Glomerular endothelial cell (primary cell): Measurements from ENCODE around the gene GRIK3. TPM values are rescaled to one million over a fixed set of nuclear protein-coding genes. Genes with fewer than 3 reads are reported as not detected.

Source experiments
- DNase-seq: peaks from one replicate; pipeline ENCODE4 v3.0.0-alpha.2; 2011; ENCODE audit warnings: low read depth, low spot score; ENCODE audit errors: extremely low read depth
- total RNA-seq: library from RNA; depleted of rRNA; stranded (reverse); fragments of >200 nt; gene quantifications from 2 replicates; pipeline ENCODE4 v1.2.3, GENCODE V29; 2015

GRIK3 gene
- total RNA-seq, 1 donor from 2014 or later: not detected

DNA sequence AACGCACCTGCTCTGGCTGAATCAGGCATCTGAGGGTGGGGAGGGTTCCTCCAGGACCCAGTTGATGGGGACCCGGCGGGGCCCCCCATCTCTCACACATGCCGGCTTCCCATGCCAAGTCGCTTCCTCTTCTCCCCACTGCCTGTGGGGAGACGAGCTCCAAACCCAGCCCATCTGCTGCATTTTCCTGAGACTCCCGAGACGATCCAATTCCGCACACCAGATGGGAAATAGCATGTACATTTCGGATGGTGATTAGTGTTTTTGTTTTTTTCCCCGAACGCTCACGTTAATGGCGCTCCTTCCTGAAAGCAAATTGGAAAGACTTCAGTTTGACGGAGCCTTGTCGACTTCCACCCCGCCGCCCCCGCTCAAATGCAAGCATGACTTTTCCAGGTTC, 13.2 kb upstream of the GRIK3 start:
- no peak for DNase-seq

DNA sequence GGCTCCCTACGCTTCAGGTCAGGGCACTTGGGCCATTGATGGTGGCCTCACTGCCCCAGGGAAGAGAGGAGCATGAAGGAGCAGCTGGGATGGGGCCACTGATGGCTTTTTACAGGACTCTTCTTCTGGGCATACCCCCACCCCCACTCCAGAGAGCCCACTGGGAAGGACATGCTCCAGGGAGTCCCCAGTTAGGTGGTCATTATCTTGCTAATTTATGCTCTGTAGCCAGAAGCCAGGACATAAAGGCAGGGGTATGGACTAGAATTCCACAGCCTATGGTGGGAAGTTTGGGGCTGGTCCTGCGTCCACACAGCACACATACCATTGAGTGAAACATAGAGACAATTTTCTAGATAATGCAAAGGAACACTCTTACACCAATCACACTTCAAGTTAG, 8.8 kb upstream of the GRIK3 start:
- DNase-seq: no peak

DNA sequence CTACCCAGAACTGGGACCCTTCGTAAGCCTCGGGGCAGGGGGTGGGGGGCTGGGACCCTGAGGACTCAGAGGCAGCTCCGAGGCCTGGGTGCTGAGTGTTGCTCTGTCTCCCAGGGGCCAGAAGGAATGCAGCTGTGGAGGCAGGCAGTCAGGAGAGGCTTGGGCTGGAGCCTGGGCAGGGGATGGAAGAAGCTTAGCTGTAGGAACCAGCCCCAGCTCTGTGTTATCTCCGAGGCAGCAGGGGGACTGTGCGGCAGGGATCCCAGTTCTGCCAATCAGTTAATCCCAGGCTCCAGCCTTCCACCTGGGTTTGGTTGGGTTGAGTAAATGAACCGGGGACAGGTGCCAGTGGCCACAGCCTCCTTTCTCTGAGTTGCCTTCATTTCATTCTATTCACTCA, 8.2 kb upstream of the GRIK3 start:
- no peak for DNase-seq

DNA sequence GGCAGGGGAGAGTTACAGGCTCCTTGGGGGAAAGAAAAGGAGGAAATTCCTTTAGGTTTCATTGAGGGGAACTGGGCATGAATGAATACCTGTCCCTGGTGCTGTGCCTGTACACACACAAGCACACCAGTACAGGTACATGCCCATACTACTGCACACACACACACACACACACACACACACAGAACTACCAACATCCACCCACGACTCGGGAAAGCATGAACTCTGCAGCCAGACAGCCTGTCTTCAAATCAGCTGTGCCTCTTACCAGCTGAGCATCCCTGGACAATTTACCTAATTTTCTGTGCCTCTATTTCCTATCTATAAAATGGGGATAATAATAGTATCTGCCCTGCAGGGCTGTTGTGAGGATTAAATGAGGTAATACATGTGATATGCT, 7.2 kb upstream of the GRIK3 start:
- no peak for DNase-seq

DNA sequence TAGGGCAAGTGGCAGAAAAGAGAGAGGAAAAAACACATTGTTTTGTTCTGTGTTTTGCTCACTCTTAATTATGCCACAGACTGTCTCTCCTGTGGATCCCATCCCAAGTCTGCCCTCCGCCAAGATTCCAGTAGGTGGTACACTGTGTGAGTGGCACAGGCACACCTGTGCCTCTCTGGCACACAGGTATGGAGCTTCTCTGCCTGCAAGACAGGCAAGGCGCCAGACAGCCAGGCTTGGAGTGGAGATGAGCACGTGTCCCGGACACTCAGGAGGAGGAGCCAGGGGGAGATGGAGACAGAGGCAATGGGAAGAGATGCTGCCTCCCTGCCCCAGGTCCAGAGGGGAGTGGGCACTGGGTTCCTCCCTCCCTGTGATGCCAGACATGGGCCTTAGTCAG, 6.5 kb upstream of the GRIK3 start:
- no peak for DNase-seq

DNA sequence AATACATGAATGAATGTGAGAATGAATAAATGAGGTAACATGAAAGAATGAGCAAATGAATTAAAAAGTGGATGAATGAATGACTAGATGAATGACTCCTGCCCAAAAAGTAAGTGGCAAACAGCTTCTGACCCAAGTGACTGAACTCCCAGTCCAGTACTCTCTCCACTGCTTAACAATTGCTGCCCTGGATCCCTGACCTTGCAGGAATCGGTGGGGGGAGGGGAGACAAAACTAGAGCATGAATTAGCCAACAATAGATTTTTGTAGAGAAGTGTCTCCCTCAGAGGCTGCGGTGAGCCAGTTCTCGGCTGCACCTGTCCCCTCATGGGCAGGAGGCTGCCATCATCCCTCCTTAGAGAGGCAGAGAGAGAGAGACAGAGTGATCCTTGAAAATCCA, 5.9 kb upstream of the GRIK3 start:
- DNase-seq: no peak

DNA sequence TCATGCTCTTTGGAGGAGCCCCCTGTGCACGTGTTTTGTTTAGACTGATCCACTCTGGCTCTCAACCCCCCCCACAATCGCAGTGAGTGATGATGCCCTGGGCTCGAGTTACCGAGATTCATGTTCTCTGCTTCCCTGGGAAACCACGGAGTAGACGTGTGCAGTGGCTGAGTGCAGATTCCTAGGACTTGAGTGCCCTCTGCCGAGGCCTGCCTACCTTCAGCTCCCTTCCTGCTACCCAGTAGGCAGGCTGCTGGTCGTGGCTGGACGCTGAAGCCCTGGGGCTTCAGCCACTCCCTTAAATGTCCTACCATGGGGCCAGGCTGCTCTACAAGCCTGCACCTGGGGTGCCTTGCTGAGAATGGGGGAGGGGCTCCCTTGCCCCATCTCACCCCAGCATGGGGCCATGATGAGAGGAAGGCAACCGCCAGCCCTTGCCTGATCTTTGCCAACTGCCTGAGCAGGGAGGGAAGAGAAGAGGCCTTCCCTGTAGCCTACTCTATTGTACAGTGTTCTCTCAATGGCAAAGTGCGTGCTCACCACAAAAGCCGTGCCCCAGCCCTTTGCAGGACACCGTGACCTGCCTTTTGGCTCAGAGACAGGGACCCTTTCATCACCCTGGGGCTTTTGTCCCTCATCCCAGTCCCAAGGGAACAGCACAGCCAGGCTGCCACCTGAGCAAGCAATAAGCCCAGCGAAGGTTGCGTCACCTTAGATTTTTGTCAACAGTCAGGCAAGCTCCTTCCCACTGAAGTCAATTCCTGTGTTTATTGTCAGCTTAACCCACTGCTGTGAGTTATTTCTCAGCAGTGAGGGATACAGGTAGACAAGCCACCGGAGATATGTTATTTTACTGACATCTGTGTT, 4.1 kb upstream of the GRIK3 start:
- DNase-seq: no peak

DNA sequence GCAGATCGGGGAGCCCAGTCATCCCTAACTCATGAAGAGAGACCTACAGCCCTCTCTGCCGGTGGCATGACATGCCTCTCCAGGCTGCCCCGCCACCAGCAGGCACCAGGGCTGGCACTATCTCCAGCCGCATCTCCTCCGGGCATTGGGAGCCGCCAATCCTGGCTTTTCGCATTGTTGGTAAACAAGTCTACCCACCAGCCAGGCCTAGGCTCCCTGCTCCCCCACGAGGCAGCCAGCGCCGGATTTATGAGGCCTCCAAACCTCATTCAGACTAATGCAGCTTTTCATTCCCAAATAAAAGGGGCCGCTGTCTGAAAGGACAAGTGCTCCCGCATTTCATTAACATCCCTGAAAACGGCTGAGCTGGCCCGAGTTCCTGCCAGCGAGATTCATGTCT, 3.4 kb upstream of the GRIK3 start:
- DNase-seq: no peak

DNA sequence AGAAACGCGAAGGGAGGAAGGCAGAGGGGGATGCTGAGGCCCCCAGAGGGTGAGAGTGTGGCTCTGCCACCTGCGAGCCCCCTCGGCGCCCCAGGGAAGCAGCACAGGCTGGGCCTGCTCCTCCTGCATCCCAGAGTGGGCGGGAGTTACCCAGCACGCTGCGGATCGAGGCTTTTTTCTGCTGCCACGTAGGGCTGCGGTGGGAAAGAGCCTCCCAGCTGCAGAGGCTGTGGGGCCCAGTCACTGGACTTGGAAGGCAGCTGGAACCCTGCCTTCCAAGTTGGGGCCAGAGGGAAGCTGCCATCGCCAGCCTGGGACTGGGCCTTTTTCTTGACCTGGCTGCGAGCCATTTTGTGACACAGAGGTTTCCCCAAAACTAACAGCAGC, 2.3 kb upstream of the GRIK3 start:
- no peak for DNase-seq

DNA sequence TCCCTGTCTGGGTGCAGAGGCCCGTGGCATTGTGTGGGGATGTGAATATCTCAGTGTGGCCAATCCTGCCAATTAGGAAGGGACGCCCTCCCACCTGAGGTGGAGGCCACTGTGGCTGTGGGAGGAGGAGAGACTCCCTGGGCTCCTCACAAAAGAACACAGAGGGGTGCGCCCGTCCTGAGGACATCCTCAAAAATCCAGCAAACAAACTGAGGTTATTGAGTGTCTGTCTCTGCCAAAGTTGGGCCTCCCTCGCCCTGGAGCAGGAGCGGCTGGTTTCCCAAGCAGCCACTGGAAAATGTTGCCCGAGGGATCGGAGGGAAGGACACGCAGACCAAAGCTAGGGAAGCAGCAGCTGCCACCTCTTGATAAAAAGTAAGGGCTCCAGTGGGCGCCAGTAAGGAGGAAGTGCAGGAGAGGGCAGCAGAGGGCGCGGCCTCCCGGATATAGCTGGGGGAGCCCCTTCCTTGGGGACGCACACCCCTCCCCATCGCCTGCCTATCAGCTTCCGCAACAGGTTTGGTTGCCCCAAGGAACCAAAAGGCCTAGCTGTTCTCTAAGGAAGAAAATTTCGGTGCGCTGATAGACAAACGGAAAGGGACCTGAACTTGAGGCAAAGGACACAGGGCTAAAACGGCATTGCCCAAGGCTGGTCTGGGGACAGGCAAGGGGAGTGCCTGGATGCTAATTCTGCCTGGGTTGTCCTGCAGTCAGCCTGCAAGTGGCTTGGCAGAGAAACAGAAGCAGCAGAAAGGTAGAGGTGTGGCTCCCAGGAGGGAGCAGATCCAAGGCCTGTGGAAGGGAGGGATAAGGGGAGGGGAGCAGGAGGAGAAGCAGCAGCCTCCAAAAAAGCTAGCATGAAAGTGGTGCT, 1.7 kb upstream of the GRIK3 start:
- no peak for DNase-seq

DNA sequence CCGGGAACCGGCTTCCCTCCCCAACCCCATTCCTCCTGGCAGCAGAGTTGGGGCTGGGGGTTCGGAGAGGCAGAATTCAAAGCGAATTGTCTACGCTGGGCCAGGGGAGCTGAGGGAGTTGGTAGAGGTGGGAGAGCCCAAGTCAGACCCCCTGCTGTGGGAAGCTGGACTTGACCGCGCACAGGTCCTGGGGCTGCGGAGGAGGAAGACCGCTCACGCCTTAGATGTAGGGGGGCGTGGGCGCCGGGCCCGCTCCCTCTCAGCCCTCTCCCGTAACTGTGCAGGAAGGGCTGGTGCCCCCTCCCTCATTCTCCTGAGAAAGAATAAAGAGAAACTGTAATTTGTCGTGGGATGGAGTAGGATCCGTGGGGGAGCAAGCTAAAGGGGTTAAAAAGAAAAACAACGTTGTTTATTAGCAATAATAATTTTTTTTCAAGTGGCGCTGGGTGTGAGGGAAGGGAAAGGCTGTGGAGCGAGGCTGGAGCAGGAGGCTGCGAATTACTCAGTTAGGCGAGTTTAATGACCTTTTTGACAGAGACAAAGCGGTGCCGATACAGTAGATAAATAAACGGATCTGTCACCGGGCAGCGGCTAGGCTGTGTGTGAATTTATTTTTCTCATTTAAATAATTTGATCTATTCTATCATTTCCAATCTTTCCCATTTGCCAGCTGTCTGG, 838 bp upstream of the GRIK3 start:
- no peak for DNase-seq

DNA sequence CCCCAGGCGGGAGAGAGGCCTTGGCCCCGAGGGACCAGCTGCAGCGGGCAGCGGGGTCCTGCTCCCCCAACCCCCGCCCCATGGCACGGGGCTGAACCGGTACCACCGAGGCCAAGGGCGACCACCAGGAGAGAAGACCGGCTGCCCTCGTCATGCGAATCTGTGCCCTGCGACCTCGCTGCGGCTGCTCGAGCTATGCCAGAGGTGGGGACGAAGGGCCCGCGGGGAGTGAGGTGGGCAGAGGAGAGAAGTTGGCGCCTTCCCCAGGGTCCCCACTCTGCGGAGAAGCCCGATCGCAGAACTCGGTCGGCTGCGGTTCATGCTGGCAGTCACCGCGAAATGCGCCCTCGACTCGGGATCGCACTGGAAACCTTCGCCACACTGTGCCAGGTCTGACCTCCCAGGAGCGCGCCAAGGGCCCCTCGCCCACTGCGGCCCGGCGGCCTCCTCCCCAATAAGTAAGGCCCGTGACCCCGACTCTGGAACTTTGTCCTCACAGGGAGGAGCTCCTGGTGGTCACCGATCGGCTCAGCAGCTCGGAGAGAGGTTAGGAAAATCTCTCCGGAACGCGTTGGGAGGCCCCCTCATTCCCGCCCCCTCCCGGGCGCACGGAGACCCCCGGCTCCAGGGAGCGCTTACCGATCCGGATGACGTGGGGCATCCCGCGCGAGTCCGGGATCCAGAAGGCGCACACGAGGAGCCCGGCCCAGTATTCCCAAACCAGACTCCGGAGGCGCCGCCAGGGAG, 787 bp downstream of the GRIK3 start:
- DNase-seq: no peak

DNA sequence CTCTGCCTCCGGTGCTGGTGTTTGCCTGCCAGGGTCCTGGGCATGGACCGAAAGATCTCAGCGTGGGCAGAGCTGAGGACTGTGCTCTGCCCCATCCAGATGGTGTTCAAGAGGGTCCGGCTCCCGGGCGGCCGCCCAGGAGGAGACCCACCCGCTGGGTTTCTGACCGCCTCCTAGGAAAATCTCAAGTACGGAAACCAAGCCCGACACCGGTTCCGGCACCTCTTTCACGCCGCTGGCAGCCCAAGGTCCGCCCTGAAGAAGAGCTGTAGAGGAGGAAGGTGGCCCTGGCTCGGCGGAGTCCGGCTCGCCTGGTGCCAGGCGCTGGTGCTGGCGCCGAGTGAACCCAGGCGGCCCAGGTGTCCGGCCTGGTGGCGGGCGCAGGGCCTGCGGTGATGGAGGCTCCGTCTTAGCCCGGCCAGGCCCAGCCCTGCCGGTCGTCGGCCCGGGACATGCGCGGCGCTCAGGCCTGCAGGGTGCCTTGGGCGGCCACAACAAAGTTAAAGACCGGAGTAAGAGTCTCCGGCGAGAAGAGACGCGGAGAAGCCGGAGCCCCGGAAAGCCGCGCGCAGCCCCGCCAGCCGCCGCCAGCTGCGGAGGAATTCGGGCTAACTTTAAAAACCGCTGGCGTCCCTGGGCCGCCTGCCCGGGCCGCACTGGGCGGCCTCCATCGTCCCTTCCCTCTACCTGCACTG, 1.5 kb downstream of the GRIK3 start:
- DNase-seq: no peak

DNA sequence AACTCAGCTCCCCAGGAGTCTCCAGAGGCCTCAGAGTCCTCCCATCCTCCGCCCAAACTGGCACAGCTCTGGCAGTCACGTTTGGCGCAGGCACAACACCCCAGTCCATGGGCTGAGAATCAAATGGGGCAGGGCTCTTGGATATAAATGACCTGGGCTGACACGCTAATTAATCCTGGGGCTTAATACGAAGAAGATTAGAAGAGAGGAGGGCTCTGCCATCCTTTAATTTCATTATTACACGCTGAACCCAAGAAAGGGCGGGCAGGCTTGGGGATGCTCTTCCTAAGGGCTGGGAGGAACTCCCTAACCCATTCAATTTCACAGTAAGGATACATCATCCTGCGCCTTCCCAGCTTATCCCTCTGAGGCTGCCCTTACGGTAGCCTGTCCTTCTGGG, 2.4 kb downstream of the GRIK3 start:
- DNase-seq: no peak

DNA sequence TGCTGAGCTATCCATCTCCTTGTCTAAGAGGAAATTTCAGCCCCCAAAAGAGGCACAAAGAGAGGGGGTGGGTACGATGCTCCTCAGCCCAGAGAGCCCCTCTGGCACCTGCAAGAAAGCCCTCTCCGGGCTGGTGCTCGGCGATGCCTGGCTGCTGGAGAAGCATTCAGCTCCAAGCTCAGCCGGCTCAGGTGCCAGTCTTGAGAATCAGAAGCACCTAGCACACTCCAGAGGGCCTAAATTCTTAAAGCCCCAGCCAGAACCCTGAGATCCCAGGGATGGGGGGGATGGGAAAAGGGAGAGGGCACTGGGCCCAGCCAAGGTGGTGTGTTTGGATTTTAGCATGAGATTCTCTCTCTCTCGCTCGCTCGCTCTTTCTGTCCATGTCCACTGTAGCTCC, 2.9 kb downstream of the GRIK3 start:
- DNase-seq: no peak

DNA sequence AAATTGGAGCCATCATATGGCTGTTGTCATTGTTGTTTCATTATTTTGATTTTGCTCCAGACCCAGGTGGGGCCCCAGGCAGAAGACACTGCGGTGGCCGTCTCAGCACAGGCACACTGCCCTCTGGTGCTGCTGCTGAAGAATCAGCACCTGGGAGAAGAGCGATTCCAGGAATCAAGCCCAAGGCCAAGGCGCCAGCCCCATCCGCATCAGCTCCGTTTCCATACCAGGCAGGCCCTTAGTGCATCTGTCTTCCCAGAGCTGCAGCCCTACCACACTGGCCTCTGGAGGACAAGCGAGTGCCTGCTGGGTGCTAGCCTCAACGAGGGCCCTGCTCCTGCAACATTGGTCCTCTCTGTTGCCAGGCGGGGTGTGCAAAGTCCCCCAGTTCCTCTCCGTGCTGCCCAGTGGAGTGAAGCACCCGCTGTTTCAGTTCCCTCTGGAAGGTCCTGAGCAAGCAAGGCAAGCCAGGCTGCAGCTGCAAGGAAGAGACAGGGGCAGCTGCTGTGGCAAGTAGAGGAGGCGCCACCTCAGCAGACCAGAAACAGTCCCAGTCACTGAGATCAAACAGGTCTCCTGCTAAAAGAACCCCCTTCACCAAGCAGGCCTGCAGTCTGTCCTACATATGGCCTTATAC, 5.2 kb downstream of the GRIK3 start:
- DNase-seq: no peak

DNA sequence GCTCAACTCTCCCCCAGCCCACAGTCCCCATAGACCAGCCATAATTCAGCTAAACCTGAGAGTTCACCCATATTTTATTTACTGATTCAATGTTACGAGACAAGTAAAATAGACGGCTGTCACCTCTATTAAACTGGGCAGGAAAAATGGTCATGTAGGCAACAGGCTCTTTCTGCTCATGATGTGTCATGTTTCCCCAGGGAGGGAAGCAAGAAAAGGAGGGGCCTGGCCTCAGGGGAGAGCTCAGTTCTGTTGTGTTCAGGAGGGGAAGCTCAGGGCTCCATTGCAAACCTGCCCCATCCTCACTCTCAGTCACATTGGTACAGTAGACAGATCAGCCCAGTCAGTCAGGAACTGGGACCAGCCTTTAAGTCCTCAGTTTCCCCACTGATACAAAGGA, 12.8 kb downstream of the GRIK3 start:
- DNase-seq: no peak

DNA sequence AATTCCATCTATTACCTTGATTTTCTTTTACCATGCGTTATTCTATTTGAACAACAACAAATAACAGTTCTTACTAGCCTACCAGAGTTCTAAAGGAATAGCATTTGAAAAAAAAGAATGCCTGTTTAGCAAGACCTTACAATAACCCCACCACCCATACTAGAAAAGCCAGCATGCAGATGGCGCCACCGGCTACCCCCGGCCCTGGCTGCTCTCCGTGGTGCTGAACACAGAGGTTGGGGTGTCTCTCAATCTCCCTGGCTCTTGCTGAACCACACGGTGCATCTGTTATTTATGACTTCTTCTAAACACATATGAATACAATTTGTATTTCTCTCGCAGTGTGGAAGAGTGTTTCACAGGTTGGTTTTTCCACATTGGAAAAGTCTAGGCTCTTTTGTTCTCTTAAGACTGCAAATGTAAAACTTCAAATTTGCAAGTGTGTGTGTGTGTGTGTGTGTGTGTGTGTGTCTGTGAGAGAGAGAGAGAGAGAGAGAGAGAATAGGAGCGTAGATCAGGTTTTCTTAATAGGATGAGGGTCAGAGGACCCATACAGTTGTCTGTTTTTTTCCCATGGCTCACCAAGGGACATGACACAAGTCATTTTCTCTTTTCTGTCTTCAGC, 13.6 kb downstream of the GRIK3 start:
- no peak for DNase-seq

DNA sequence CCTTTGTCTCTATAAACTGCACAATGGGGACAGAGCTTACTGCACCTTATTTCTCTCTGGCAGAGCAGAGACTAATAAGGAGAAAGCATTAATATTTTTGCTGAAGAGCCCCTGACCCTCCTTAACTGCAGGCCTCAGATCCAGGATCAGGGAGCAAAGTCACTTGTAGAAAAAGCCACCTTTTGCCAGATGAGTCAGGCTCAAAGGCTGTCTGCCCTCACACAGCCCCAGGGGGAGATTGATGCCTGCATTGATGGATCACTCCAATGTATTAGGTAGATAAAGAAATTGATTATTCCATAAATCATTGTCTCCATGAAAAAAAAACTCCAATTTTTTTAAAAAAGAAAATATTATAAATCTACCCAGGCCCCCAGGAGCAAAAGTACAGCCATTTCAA, 15.8 kb downstream of the GRIK3 start:
- DNase-seq: no peak
